HepG2 (cell line): ENCODE results near the gene STKLD1. TPM values are rescaled to one million over a fixed set of nuclear protein-coding genes. Genes with fewer than 3 reads are reported as not detected.

Experiments
- ATAC-seq: fragments of 200-7000 bp; cut with Tn5 transposase; 3 replicates; pipeline ENCODE4 v1.9.1; 2020; ENCODE audit warnings: mild to moderate bottlenecking, moderate library complexity
- BruUV-seq: library from RNA; stranded (reverse); fragments of 400-500 nt; replicated peaks from 2 replicates; lab custom pipeline; 2021; lab: Mats Ljungman, UMichigan
- CTCF ChIA-PET: fragments of 300-600 bp; formaldehyde crosslinking; extraction: SDS; loops from one replicate; lab custom pipeline; 2021; ENCODE audit warnings: low total read pairs, inconsistent platforms, low intra/inter-chr PET ratio; lab: Yijun Ruan, JAX
- POLR2A ChIA-PET: fragments of 350-600 bp; sonication (Branson Sonifier 250); formaldehyde crosslinking; loops from one replicate; lab custom pipeline; 2020; ENCODE audit warnings: antibody characterized with exemption, inconsistent platforms; lab: Yijun Ruan, JAX
- DNase-seq: peaks from one replicate; pipeline ENCODE4 v3.0.0-alpha.2; 2015; ENCODE audit warnings: low spot score
- FAIRE-seq: peaks from 3 replicates; lab custom pipeline; 2011; peaks lifted over from hg19 to GRCh38; lab: Jason Lieb, UNC
- H2AFZ ChIP-seq: one replicate; pipeline ENCODE4 v1.6.1; 2011; ENCODE audit warnings: low read length, inconsistent platforms
- H3K27ac ChIP-seq: fragments of 300-600 bp; 3 replicates; pipeline ENCODE4 v1.8.0; 2011; ENCODE audit warnings: mixed run types, mild to moderate bottlenecking, mixed read lengths, low read length, inconsistent platforms; ENCODE audit not compliant: insufficient read depth; ENCODE audit errors: extremely low read length
- H3K27me3 ChIP-seq, 2 experiments: fragments of 200-600 bp in 1 of 2; 2 replicates in 1 of 2; 3 replicates in 1 of 2; pipeline versions ENCODE4 v1.6.0 to v1.8.0; 2011; ENCODE audit warnings: low read length in 2 of 2, mild to moderate bottlenecking in 2 of 2, moderate library complexity in 2 of 2, inconsistent platforms in 1 of 2; ENCODE audit not compliant: insufficient read depth in 2 of 2, control insufficient read depth in 1 of 2
- H3K36me3 ChIP-seq, 2 experiments: fragments of 200-600 bp in 1 of 2; replicated peaks in 1 of 2; 2 replicates in 1 of 2; 3 replicates in 1 of 2; pipeline versions ENCODE4 v1.5.1 to v1.8.0; 2011; ENCODE audit warnings: low read length in 2 of 2, inconsistent platforms in 1 of 2; ENCODE audit not compliant: insufficient read depth in 2 of 2, control insufficient read depth in 1 of 2
- H3K4me1 ChIP-seq: 2 replicates; pipeline ENCODE4 v1.5.1; 2012; ENCODE audit warnings: low read length, inconsistent platforms; ENCODE audit not compliant: insufficient read depth
- H3K4me2 ChIP-seq: 2 replicates; pipeline ENCODE4 v1.6.0; 2011; ENCODE audit warnings: low read depth, low read length, inconsistent platforms
- H3K4me3 ChIP-seq, 3 experiments: fragments of 200-600 bp in 1 of 3; sonication (generic), shearing (Covaris generic) in 1 of 3; replicated peaks in 1 of 3; 2 replicates each; pipeline ENCODE4 v1.5.1; 2011 to 2016; ENCODE audit warnings: low read length in 3 of 3, inconsistent platforms in 2 of 3, low read depth in 2 of 3, mild to moderate bottlenecking in 2 of 3, control low read depth in 1 of 3, mixed read lengths in 1 of 3; ENCODE audit not compliant: insufficient read depth in 1 of 3
- H3K79me2 ChIP-seq: one replicate; pipeline ENCODE4 v1.6.1; 2011; ENCODE audit warnings: low read length, inconsistent platforms; ENCODE audit not compliant: insufficient read depth
- H3K9ac ChIP-seq: 2 replicates; pipeline ENCODE4 v1.6.0; 2011; ENCODE audit warnings: mild to moderate bottlenecking, low read depth, low read length, inconsistent platforms; ENCODE audit not compliant: insufficient read depth
- H3K9me3 ChIP-seq: 2 replicates; pipeline ENCODE4 v1.5.1; 2012; ENCODE audit warnings: mild to moderate bottlenecking, low read length
- H4K20me1 ChIP-seq: 2 replicates; pipeline ENCODE4 v1.6.0; 2011; ENCODE audit warnings: inconsistent platforms, mild to moderate bottlenecking, low read length, moderate library complexity; ENCODE audit not compliant: insufficient read depth
- CHCHD3 ChIP-seq: sonication (generic); formaldehyde crosslinking; IDR thresholded peaks from 2 replicates; pipeline ENCODE4 v1.8.0; 2022; ENCODE audit warnings: mild to moderate bottlenecking, missing genetic modification reagents, moderate library complexity
- GLI4 ChIP-seq: sonication (generic); formaldehyde crosslinking; IDR thresholded peaks from 2 replicates; pipeline ENCODE4 v1.5.1; 2020; ENCODE audit warnings: missing genetic modification reagents, mild to moderate bottlenecking, moderate library complexity, borderline replicate concordance
- KAT2B ChIP-seq: fragments of 150-350 bp; IDR thresholded peaks from 2 replicates; pipeline ENCODE4 v1.6.1; 2014; ENCODE audit warnings: low read depth, low read length, borderline replicate concordance
- MED1 ChIP-seq: sonication (generic); formaldehyde crosslinking; IDR thresholded peaks from 2 replicates; pipeline ENCODE4 v1.4.0; 2020; ENCODE audit warnings: missing genetic modification reagents
- NR3C1 ChIP-seq: sonication (generic); formaldehyde crosslinking; IDR thresholded peaks from 2 replicates; pipeline ENCODE4 v1.4.0; 2020; ENCODE audit warnings: missing genetic modification reagents
- POLR2G ChIP-seq: fragments of 200-400 bp; formaldehyde crosslinking; IDR thresholded peaks from 2 replicates; pipeline ENCODE4 v1.6.1; 2018; ENCODE audit warnings: mild to moderate bottlenecking, low read depth, low read length, moderate library complexity
- TBX2 ChIP-seq: sonication (generic); formaldehyde crosslinking; IDR thresholded peaks from 2 replicates; pipeline ENCODE4 v1.5.0; 2020; ENCODE audit warnings: missing genetic modification reagents, mild to moderate bottlenecking, borderline replicate concordance
- ZNF180 ChIP-seq: sonication (generic); formaldehyde crosslinking; IDR thresholded peaks from 2 replicates; pipeline ENCODE4 v1.4.0; 2020; ENCODE audit warnings: low read depth, missing genetic modification reagents, borderline replicate concordance
- ZNF354B ChIP-seq: sonication (generic); formaldehyde crosslinking; IDR thresholded peaks from 2 replicates; pipeline ENCODE4 v1.8.0; 2022; ENCODE audit warnings: mild to moderate bottlenecking, missing genetic modification reagents
- ZNF460 ChIP-seq: sonication (generic); formaldehyde crosslinking; IDR thresholded peaks from 2 replicates; pipeline ENCODE4 v1.5.1; 2020; ENCODE audit warnings: missing genetic modification reagents, mild to moderate bottlenecking, borderline replicate concordance
- WGBS: methylation state at CpG from one replicate; pipeline ENCODE4 v1.1.6; 2017; ENCODE audit warnings: low lambda C conversion rate; 5-methylcytosine and 5-hydroxymethylcytosine counted together
- in situ Hi-C: cut with HindIII; loops from 2 replicates; pipeline ENCODE4 v1.10.0; 2017; ENCODE audit warnings: low pct_unique_long_range_greater_than_20kb; ENCODE audit not compliant: extremely low pct_ligation_motif_present
- intact Hi-C: fragments of 100-400 bp; cut with micrococcal nuclease; formaldehyde crosslinking; loops from one replicate; pipeline ENCODE4 v1.10.0; 2022; ENCODE audit not compliant: unreplicated experiment
- polyA plus RNA-seq, 8 experiments: library from polyadenylated mRNA; depleted of rRNA in 3 of 8; stranded (reverse) in 7 of 8; unstranded in 1 of 8; fragments of >200 nt; fragmentation: Illumina TruSeq in 4 of 8; extraction: Trizol in 4 of 8; gene quantifications; 2 replicates each; pipeline versions ENCODE4 v1.2.1 to v1.2.3, GENCODE V29; 2011 to 2016; ENCODE audit warnings: low read depth in 4 of 8, missing spikeins in 1 of 8, mixed read lengths in 1 of 8; ENCODE audit not compliant: insufficient read depth in 1 of 8
- total RNA-seq, 5 experiments: library from RNA; depleted of rRNA; stranded (reverse); fragments of >200 nt; fragmentation: Illumina TruSeq; extraction: Trizol; gene quantifications; 2 replicates each; pipeline ENCODE4 v1.2.3, GENCODE V29; 2016; ENCODE audit warnings: low read depth in 1 of 5
- TF ChIP-seq, protein P1 (sequence below): sonication (generic); formaldehyde crosslinking; IDR thresholded peaks from 2 replicates; pipeline ENCODE4 v1.5.0; 2020; ENCODE audit warnings: missing genetic modification reagents, mild to moderate bottlenecking, borderline replicate concordance
- TF ChIP-seq, protein P2 (sequence below): sonication (generic); formaldehyde crosslinking; IDR thresholded peaks from 2 replicates; pipeline ENCODE4 v1.4.0; 2020; ENCODE audit warnings: mild to moderate bottlenecking, missing genetic modification reagents, borderline replicate concordance
- TF ChIP-seq, protein P3 (sequence below), 2 experiments: sonication (generic) in 1 of 2; formaldehyde crosslinking in 1 of 2; IDR thresholded peaks; 2 replicates each; pipeline versions ENCODE4 v1.4.0 to v1.6.1; 2016 to 2020; ENCODE audit warnings: borderline replicate concordance in 1 of 2, low read depth in 1 of 2, mild to moderate bottlenecking in 1 of 2, missing genetic modification reagents in 1 of 2

The STKLD1 gene
- total and polyA plus RNA-seq, 2 of the 13 experiments (the other 11 are each of a cell fraction or from before 2014, with no cell fraction given): 1.5 to 2.2 TPM

DNA sequence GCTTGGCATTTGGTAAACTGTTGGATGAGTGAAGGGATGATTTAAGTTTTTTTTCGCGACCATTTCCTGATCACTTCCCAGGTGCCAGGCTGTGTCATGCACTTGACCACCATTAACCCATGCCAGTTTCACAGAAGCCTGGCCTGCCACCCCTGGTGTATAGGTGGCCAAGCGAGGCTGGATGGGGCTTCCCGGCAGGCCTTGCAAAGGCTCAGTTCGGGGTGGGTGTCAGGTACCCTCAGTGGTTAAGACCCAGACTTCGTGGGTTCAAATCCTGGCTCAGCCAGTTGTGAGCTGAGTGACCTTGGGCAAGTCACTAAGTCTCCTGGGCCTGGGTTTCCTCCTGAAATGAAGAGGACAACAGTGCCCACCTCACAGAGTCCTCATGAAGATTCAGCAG, 30.6 kb upstream of the STKLD1 start:
- Histone ChIP-seq H2AFZ (no peak overlapping the region), H3K9ac (no peak overlapping the region), H3K27ac (no peak overlapping the region), H3K27me3 (no peaks in the 10 kb centered on the region; a peak in 1 of 5 replicates), H3K4me1 (peaks cover 29% of the 10 kb centered on the region), H3K4me2 (no peak overlapping the region; the same call in 1 of the 2 replicates), H3K4me3 (no peak overlapping the region), H4K20me1 (peaks cover 7% of the 10 kb centered on the region), H3K36me3 (peaks cover 13 to 64% of the 10 kb centered on the region in 2 experiments), H3K79me2 (peaks cover 34% of the 10 kb centered on the region), H3K9me3 (no peaks in the 10 kb centered on the region)
- ATAC-seq: no peak
- FAIRE-seq: no peak
- ChIA-PET POLR2A (no interaction called here), CTCF (no interaction called here)
- intact Hi-C loops: no loop called here
- no TSS peak for BruUV-seq
- in situ Hi-C loops: no loop called here
- TF ChIP-seq GLI4 (CRISPR knock-in tag) (no peak), ZNF460 (no peak), NR3C1 (no peak), ZNF354B (CRISPR knock-in tag) (no peak), KAT2B (no peak), TBX2 (CRISPR knock-in tag) (no peak), CHCHD3 (CRISPR knock-in tag) (no peak), POLR2G (no peak), MED1 (CRISPR knock-in tag) (no peak), ZNF180 (CRISPR knock-in tag) (no peak)
- TF ChIP-seq, protein P1, sequence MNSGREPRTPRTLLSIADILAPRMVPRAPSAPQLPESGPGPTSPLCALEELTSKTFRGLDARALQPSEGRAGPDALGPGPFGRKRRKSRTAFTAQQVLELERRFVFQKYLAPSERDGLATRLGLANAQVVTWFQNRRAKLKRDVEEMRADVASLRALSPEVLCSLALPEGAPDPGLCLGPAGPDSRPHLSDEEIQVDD (CRISPR knock-in tag): no peak
- TF ChIP-seq, protein P2, sequence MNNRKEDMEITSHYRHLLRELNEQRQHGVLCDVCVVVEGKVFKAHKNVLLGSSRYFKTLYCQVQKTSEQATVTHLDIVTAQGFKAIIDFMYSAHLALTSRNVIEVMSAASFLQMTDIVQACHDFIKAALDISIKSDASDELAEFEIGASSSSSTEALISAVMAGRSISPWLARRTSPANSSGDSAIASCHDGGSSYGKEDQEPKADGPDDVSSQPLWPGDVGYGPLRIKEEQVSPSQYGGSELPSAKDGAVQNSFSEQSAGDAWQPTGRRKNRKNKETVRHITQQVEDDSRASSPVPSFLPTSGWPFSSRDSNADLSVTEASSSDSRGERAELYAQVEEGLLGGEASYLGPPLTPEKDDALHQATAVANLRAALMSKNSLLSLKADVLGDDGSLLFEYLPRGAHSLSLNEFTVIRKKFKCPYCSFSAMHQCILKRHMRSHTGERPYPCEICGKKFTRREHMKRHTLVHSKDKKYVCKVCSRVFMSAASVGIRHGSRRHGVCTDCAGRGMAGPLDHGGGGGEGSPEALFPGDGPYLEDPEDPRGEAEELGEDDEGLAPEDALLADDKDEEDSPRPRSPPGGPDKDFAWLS: no peak
- TF ChIP-seq, protein P3, sequence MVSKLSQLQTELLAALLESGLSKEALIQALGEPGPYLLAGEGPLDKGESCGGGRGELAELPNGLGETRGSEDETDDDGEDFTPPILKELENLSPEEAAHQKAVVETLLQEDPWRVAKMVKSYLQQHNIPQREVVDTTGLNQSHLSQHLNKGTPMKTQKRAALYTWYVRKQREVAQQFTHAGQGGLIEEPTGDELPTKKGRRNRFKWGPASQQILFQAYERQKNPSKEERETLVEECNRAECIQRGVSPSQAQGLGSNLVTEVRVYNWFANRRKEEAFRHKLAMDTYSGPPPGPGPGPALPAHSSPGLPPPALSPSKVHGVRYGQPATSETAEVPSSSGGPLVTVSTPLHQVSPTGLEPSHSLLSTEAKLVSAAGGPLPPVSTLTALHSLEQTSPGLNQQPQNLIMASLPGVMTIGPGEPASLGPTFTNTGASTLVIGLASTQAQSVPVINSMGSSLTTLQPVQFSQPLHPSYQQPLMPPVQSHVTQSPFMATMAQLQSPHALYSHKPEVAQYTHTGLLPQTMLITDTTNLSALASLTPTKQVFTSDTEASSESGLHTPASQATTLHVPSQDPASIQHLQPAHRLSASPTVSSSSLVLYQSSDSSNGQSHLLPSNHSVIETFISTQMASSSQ (IDR thresholded peaks at IDR 0.05; ENCODE audit: low read depth): no peak
- TF ChIP-seq, protein P3 (CRISPR knock-in tag; IDR thresholded peaks at IDR 0.05; ENCODE audit: borderline replicate concordance): no peak
- DNase-seq: no peak
- WGBS: 94% methylated on average over 6 of the region's 6 CpGs
